Measurements from ENCODE around the gene ENO3. TPM values are rescaled to one million over a fixed set of nuclear protein-coding genes. Genes with fewer than 3 reads are reported as not detected.
A peak's percentile ranks its signal among the peaks of the same experiment; 100 is the strongest.

ENO3 gene
- total RNA-seq (2014; rRNA removed; shearing (Covaris generic)) (14.6 and 24.6 TPM in 2 replicates), total RNA-seq (2022) (79.4 and 80.4 TPM in 2 replicates), Bru-seq, nascent RNA (percentile 55 among the genes with signal in this experiment), BruChase-seq, experiment 1, labeled RNA remaining after a 6-hour chase (percentile 67 among the genes with signal in this experiment), BruChase-seq, experiment 2, labeled RNA remaining after a 2-hour chase (percentile 59 among the genes with signal in this experiment)
- long read RNA-seq, partial matches to known transcripts = 3 of 30 reads
- long read RNA-seq, other reads (novel, unspliced or antisense) = 24 of 30 reads

DNA sequence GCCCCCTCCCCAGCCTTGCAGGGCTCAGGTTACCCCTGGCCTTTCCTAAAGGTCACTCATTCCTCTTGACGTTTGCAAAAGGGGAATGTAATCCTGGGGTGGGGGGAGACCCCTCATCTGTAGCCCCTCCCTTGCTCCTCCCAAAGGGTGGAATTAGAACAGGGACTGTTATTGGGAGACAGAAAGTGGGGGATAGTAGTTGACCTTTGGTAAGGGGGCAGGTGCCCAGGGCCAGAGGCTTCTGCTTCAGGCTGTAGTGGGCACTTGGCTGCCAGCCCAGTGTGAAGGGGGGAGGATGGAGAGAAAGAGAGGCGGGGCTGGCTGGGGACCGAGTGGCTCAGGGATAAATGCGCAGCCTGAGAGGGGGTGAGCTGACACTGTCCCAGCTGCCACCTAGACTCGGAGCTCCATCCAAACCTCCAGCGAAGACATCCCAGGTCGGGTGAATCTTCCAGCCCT, at the start of gene ENO3:
Gene ENO3, plus strand, starts transcription at position 374 of the 459 bp plus-strand sequence. CDS start 711 bp downstream, outside the sequence.
- TF ChIP-seq, protein P1, sequence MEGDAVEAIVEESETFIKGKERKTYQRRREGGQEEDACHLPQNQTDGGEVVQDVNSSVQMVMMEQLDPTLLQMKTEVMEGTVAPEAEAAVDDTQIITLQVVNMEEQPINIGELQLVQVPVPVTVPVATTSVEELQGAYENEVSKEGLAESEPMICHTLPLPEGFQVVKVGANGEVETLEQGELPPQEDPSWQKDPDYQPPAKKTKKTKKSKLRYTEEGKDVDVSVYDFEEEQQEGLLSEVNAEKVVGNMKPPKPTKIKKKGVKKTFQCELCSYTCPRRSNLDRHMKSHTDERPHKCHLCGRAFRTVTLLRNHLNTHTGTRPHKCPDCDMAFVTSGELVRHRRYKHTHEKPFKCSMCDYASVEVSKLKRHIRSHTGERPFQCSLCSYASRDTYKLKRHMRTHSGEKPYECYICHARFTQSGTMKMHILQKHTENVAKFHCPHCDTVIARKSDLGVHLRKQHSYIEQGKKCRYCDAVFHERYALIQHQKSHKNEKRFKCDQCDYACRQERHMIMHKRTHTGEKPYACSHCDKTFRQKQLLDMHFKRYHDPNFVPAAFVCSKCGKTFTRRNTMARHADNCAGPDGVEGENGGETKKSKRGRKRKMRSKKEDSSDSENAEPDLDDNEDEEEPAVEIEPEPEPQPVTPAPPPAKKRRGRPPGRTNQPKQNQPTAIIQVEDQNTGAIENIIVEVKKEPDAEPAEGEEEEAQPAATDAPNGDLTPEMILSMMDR (conservative IDR thresholded peaks at IDR 0.05; ENCODE audit: low read length) = no peak
- TF ChIP-seq EZH2phosphoT487 (IDR thresholded peaks at IDR 0.05; ENCODE audit: borderline replicate concordance, low read depth, low read length) = no peak
- peaks cover 11% of the 10 kb centered on the region for H4K20me1 ChIP-seq (ENCODE audit: insufficient read depth, low read length)
- ChIA-PET POLR2A (interaction anchor here (0.7 to 5.9 kb wide), 3 partner anchors 11 to 17 kb away, joined by 3 to 51 read pairs (median 18); partner anchors contain the start of genes RNF167, SLC25A11 and SPAG7), CTCF (ENCODE audit: unreplicated experiment) (interaction anchor here (1.2 kb wide), 1 partner anchor 17 kb away, joined by 3 read pairs; the partner anchor contains the start of gene SPAG7)
- intact Hi-C loops (cut with micrococcal nuclease; ENCODE audit: unreplicated experiment) = no loop called here
- H3K79me2 ChIP-seq (ENCODE audit: insufficient read depth, low read depth, low read length) = peaks cover 25% of the 10 kb centered on the region
- H3K4me2 ChIP-seq (ENCODE audit: low read length) = peak within 1 kb of the TSS; percentile 93
- DNase-seq (ENCODE audit: low spot score) = peak; percentile 36
- H3K9me2 ChIP-seq (ENCODE audit: insufficient read depth, low read length) = no peaks in the 10 kb centered on the region
- H3K4me3 ChIP-seq (ENCODE audit: low read depth, low read length, poor library complexity, severe bottlenecking) = peak within 1 kb of the TSS; percentile 100
- H3K4me1 ChIP-seq (ENCODE audit: insufficient read depth, low read length, poor library complexity, severe bottlenecking) = peaks cover 31% of the 10 kb centered on the region
- peak within 1 kb of the TSS; percentile 99 for H3K27ac ChIP-seq (ENCODE audit: low read depth, low read length, poor library complexity, severe bottlenecking)
- peaks cover 25% of the 10 kb centered on the region for H3K36me3 ChIP-seq (ENCODE audit: insufficient read depth, low read length)
- H2AFZ ChIP-seq (ENCODE audit: low read length) = peak within 1 kb of the TSS; percentile 48; the same call in 1 of the 2 replicates
- no TSS peak for BruUV-seq (replicated peaks)
- H3K9me3 ChIP-seq (ENCODE audit: low read length) = no peaks in the 10 kb centered on the region

DNA sequence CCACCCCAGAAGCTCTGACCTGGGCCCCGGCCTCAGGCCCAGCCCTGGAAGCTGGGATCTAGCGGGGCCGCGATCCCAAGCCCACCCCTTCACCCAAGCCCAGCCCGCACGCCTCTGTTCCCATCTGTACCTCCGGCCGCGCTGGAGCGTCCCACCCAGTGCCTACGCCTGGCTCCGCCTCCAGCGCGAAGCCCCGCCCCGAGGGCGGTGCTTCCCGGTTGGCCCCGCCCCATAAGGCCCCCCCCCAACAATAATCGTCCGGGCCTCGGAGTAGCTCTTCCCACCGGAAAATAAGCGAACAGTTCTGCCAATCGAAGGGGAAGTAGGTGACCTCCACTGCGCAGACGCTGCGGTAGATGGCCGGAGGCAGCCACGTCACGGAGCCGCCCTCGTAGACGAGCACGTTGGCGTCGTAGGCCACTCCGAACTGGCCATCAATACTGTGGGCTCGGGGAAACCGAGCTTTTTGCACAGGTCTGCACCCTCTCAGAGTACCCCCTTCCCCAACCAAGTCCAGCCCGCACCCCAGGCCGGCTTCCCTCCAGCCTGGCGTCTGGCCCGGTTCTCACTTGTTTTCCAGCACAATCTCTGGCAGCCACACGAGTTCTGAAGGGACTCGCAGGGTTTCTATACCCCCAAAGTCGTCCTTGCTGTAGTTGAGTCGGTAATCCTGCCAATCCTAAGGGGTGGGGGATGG, 49.1 kb upstream of the ENO3 start:
- Histone ChIP-seq H3K36me3 (ENCODE audit: insufficient read depth, low read length) (peaks cover 7% of the 10 kb centered on the region; the same call in 1 of the 2 replicates), H3K4me1 (ENCODE audit: insufficient read depth, low read length, poor library complexity, severe bottlenecking) (peaks cover 9% of the 10 kb centered on the region), H3K4me2 (ENCODE audit: low read length) (no peak overlapping the region), H2AFZ (ENCODE audit: low read length) (no peak overlapping the region), H3K9me3 (ENCODE audit: low read length) (no peaks in the 10 kb centered on the region), H4K20me1 (ENCODE audit: insufficient read depth, low read length) (no peaks in the 10 kb centered on the region), H3K9me2 (ENCODE audit: insufficient read depth, low read length) (no peaks in the 10 kb centered on the region), H3K4me3 (ENCODE audit: low read depth, low read length, poor library complexity, severe bottlenecking) (no peak overlapping the region), H3K79me2 (ENCODE audit: insufficient read depth, low read depth, low read length) (no peaks in the 10 kb centered on the region), H3K27ac (ENCODE audit: low read depth, low read length, poor library complexity, severe bottlenecking) (no peak overlapping the region)
- BruUV-seq (replicated peaks) = no TSS peak
- POLR2A ChIA-PET = no interaction called here
- intact Hi-C loops (cut with micrococcal nuclease; ENCODE audit: unreplicated experiment) = loop anchor here (5.0 to 10.0 kb wide), 2 partner anchors 267 to 334 kb away; no protein-coding TSS in a partner anchor
- DNase-seq (ENCODE audit: low spot score) = no peak
- CTCF ChIA-PET (ENCODE audit: unreplicated experiment) = no interaction called here
- TF ChIP-seq EZH2phosphoT487 (IDR thresholded peaks at IDR 0.05; ENCODE audit: borderline replicate concordance, low read depth, low read length) = no peak
- TF ChIP-seq, protein P1 (conservative IDR thresholded peaks at IDR 0.05; ENCODE audit: low read length) = no peak

Data from OCI-LY7 (cell line).